ENCODE data around the gene ERP29. TPM values are rescaled to one million over a fixed set of nuclear protein-coding genes. Genes with fewer than 3 reads are reported as not detected.

Gene ERP29
- total and polyA plus RNA-seq, 2 experiments from 2014 or later: 61.4 to 87.0 TPM

DNA sequence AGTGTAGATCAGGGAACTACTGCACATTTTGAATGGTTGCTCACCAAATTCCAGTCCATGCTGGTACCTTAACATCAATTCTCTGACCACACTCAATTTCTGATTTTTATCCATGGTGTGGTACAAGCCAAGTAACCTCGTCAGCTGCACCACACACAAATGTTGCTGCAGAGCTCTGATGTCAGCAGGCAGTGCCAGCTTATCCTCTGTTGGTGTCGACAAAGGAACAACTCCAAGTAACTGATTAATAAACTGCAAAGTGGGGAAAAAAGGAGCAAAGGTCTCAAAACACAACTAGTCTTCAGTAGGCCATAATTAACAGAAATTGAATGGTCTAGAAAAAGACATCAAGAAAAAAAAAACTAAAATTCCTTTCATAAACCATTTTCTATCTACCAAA lies 47.9 kb downstream of the ERP29 start:
- 86 to 95% methylated on average over 2 of the region's 2 CpGs for WGBS, 2 experiments (ENCODE audit: low coverage in 1 of 2, low lambda C conversion rate in 2 of 2, missing lambda C conversion rate in 2 of 2)
- Histone ChIP-seq H3K9me2 (ENCODE audit: insufficient read depth) (no peaks in the 10 kb centered on the region), H3K27ac (no peak overlapping the region), H3K79me2 (ENCODE audit: insufficient read depth) (no peaks in the 10 kb centered on the region), H3K27me3 (replicated peaks; ENCODE audit: insufficient read depth) (no peaks in the 10 kb centered on the region), H3K9me3 (ENCODE audit: low read depth) (no peaks in the 10 kb centered on the region), H4K20me1 (ENCODE audit: insufficient read depth) (no peaks in the 10 kb centered on the region), H3K4me3 (no peak overlapping the region), H2AFZ (no peak overlapping the region), H3F3A (ENCODE audit: insufficient read depth) (no peaks in the 10 kb centered on the region), H3K9ac (no peak overlapping the region), H3K36me3 (ENCODE audit: low read depth) (peaks cover 31% of the 10 kb centered on the region), H3K4me1 (ENCODE audit: insufficient read depth) (no peaks in the 10 kb centered on the region), H3K4me2 (ENCODE audit: unreplicated experiment) (no peak overlapping the region)
- no peak for DNase-seq
- in situ Hi-C loops (cut with MboI): no loop called here
- TF ChIP-seq EZH2phosphoT487 (IDR thresholded peaks at IDR 0.05; ENCODE audit: insufficient read depth, low read depth) (no peak), EZH2 (IDR thresholded peaks at IDR 0.05; ENCODE audit: insufficient read depth, poor library complexity, severe bottlenecking) (no peak)

DNA sequence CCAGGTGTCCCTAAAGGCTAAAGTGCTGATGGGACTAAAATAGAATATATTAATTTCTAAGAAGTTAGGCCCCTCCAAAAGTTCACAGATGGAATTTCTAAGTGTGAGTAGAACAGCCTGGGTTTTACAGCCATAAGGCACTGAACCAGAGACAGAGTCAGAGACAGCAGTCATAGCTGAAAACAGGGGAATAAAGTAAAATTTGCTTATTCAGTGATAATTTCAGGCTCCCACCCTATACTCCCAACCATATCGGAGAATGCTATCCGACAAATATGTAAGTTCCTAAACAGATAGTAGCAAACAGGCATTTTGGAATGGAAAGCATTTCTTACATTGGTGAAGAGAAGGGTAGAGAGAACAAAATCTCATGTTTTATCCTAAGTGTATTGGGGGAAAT lies 50.0 kb downstream of the ERP29 start:
- H3K27me3 ChIP-seq (replicated peaks; ENCODE audit: insufficient read depth): no peaks in the 10 kb centered on the region
- TF ChIP-seq EZH2 (IDR thresholded peaks at IDR 0.05; ENCODE audit: insufficient read depth, poor library complexity, severe bottlenecking): no peak
- no peak for TF ChIP-seq EZH2phosphoT487 (IDR thresholded peaks at IDR 0.05; ENCODE audit: insufficient read depth, low read depth)
- H3F3A ChIP-seq (ENCODE audit: insufficient read depth): no peaks in the 10 kb centered on the region
- no peak overlapping the region for H3K4me3 ChIP-seq
- no peak overlapping the region for H3K4me2 ChIP-seq (ENCODE audit: unreplicated experiment)
- DNase-seq: no peak
- no peaks in the 10 kb centered on the region for H4K20me1 ChIP-seq (ENCODE audit: insufficient read depth)
- H3K36me3 ChIP-seq (ENCODE audit: low read depth): peaks cover 47% of the 10 kb centered on the region
- no peaks in the 10 kb centered on the region for H3K4me1 ChIP-seq (ENCODE audit: insufficient read depth)
- H3K79me2 ChIP-seq (ENCODE audit: insufficient read depth): no peaks in the 10 kb centered on the region
- WGBS, 2 experiments (ENCODE audit: low coverage in 1 of 2, low lambda C conversion rate in 2 of 2, missing lambda C conversion rate in 2 of 2): 97 to 98% methylated on average over 2 of the region's 2 CpGs
- H2AFZ ChIP-seq: no peak overlapping the region
- H3K9me3 ChIP-seq (ENCODE audit: low read depth): no peaks in the 10 kb centered on the region
- H3K9me2 ChIP-seq (ENCODE audit: insufficient read depth): no peaks in the 10 kb centered on the region
- H3K9ac ChIP-seq: no peak overlapping the region
- no peak overlapping the region for H3K27ac ChIP-seq
- in situ Hi-C loops (cut with MboI): no loop called here

DNA sequence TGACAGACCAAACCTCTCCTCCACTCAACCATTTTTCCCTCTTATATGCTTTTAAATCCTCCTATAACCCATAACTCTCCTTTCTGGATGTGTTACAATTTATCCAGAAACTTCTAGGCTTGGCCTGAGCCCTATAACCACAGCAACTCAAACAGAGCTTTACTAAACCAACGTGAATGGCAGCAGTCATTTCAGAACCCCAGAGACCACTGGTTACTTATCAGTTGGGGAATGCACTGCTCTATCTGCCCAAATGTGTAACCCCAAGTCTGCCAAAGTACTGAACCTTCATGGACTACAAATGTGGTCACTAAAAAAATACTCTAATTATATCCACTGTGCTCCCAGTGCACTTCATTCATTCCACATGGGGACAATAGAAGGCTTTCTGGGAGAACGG lies 53.3 kb downstream of the ERP29 start:
- H3K36me3 ChIP-seq (ENCODE audit: low read depth): peaks cover 55% of the 10 kb centered on the region
- H3K27ac ChIP-seq: no peak overlapping the region
- no peak for TF ChIP-seq EZH2phosphoT487 (IDR thresholded peaks at IDR 0.05; ENCODE audit: insufficient read depth, low read depth)
- no peak for TF ChIP-seq EZH2 (IDR thresholded peaks at IDR 0.05; ENCODE audit: insufficient read depth, poor library complexity, severe bottlenecking)
- H3K9ac ChIP-seq: no peak overlapping the region
- H3K4me3 ChIP-seq: no peak overlapping the region
- no peak for DNase-seq
- no peaks in the 10 kb centered on the region for H3K9me2 ChIP-seq (ENCODE audit: insufficient read depth)
- 97% methylated on average over 2 of the region's 2 CpGs for WGBS, 2 experiments (ENCODE audit: low coverage in 1 of 2, low lambda C conversion rate in 2 of 2, missing lambda C conversion rate in 2 of 2)
- no peaks in the 10 kb centered on the region for H3K27me3 ChIP-seq (replicated peaks; ENCODE audit: insufficient read depth)
- in situ Hi-C loops (cut with MboI): no loop called here
- no peaks in the 10 kb centered on the region for H3K4me1 ChIP-seq (ENCODE audit: insufficient read depth)
- no peaks in the 10 kb centered on the region for H3K9me3 ChIP-seq (ENCODE audit: low read depth)
- no peaks in the 10 kb centered on the region for H3F3A ChIP-seq (ENCODE audit: insufficient read depth)
- H4K20me1 ChIP-seq (ENCODE audit: insufficient read depth): no peaks in the 10 kb centered on the region
- H2AFZ ChIP-seq: no peak overlapping the region
- no peaks in the 10 kb centered on the region for H3K79me2 ChIP-seq (ENCODE audit: insufficient read depth)
- H3K4me2 ChIP-seq (ENCODE audit: unreplicated experiment): no peak overlapping the region

Small RNA genes within 50 kb of the gene (microRNA-seq; reads per million reads assigned to microRNA genes)
- gene MIR3657 (ENCODE audit: borderline number of aligned reads): not detected

Small RNA genes within 50 kb of the gene (small RNA-seq; reads per million reads assigned to genes)
- gene AC004024.1 (ENCODE audit: low read depth, low replicate concordance) (not detected), gene MIR3657 (ENCODE audit: low read depth, low replicate concordance) (not detected), gene RF00019 (ENCODE audit: low read depth, low replicate concordance) (not detected)

Other genes starting within 250 kb of the ERP29 start
- gene ALDH2, start 246.5 kb upstream of the ERP29 start, total RNA-seq (2014; rRNA removed; shearing (Covaris generic)): 21.7 and 22.3 TPM in 2 replicates
- 38.5 and 41.2 TPM in 2 replicates for gene ALDH2, start 246.5 kb upstream of the ERP29 start, polyA plus RNA-seq (2016; fragmentation: Nextera tagmentation; extraction: Ambion mirVana)
- 31.2 and 33.0 TPM in 2 replicates for gene MAPKAPK5, start 171.2 kb upstream of the ERP29 start, total RNA-seq (2014; rRNA removed; shearing (Covaris generic))
- gene MAPKAPK5, start 171.2 kb upstream of the ERP29 start, polyA plus RNA-seq (2016; fragmentation: Nextera tagmentation; extraction: Ambion mirVana): 23.1 and 25.3 TPM in 2 replicates
- 6.7 and 17.1 TPM in 2 replicates for gene TMEM116, start 261 bp upstream of the ERP29 start, total RNA-seq (2014; rRNA removed; shearing (Covaris generic))
- gene TMEM116, start 261 bp upstream of the ERP29 start, polyA plus RNA-seq (2016; fragmentation: Nextera tagmentation; extraction: Ambion mirVana): 10.7 and 11.7 TPM in 2 replicates
- 15.2 and 17.8 TPM in 2 replicates for gene NAA25, start 95.4 kb downstream of the ERP29 start, total RNA-seq (2014; rRNA removed; shearing (Covaris generic))
- 16.1 and 17.2 TPM in 2 replicates for gene NAA25, start 95.4 kb downstream of the ERP29 start, polyA plus RNA-seq (2016; fragmentation: Nextera tagmentation; extraction: Ambion mirVana)
- gene TRAFD1, start 112.1 kb downstream of the ERP29 start, total RNA-seq (2014; rRNA removed; shearing (Covaris generic)): 31.7 and 42.1 TPM in 2 replicates
- gene TRAFD1, start 112.1 kb downstream of the ERP29 start, polyA plus RNA-seq (2016; fragmentation: Nextera tagmentation; extraction: Ambion mirVana): 34.2 and 36.5 TPM in 2 replicates